Measurements from ENCODE around the gene DIPK1A.

DIPK1A gene

DNA sequence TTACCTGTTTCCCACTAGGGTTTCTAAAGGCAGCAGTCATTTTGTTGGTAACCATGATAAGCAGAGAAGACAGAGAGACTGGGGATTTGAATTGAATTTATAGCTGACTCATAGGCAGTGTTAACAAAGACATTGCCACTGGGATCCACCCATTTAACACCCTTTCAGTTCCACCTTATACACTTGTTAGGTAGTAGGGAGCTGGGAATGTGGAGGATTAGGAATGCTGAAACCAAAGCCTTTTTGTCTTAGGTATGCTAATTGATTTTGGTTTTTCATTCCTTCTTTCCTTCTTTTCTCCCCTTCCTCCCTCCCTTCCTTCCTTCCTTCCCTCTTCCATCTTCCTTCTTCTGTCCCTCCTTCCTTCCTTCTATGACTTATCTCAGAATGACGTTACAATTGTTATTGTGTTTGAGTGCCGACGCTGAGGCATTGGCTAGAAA is 168.9 kb downstream of the DIPK1A start:
- Histone ChIP-seq H3K36me3 (ENCODE audit: control insufficient read depth in 2 of 2, insufficient read depth in 1 of 2, low read length in 2 of 2) (no peaks in the 10 kb centered on the region), H3K27ac (ENCODE audit: extremely low read depth, low read depth, low read length) (no peak overlapping the region), H3K4me1 (ENCODE audit: control insufficient read depth, insufficient read depth, low read length) (peaks cover 5% of the 10 kb centered on the region), H3K4me3 (ENCODE audit: low read depth, low read length) (no peak overlapping the region), H3K9me3 (ENCODE audit: control insufficient read depth, insufficient read depth, low read depth, low read length) (no peaks in the 10 kb centered on the region)
- no peak for TF ChIP-seq ZNF621 (tag by site-specific recombination; IDR thresholded peaks at IDR 0.05)
- peak; percentile 69 for TF ChIP-seq MZF1 (tag by site-specific recombination; IDR thresholded peaks at IDR 0.05; ENCODE audit: borderline replicate concordance)
- peak; percentile 28; the same call in 1 of the 2 replicates for TF ChIP-seq SP7 (tag by site-specific recombination; IDR thresholded peaks at IDR 0.05)
- TF ChIP-seq ZNF366 (tag by site-specific recombination; conservative IDR thresholded peaks at IDR 0.05), result peak; percentile 94
- peak; percentile 79 for TF ChIP-seq IKZF3 (tag by site-specific recombination; IDR thresholded peaks at IDR 0.05)
- TF ChIP-seq KLF1 (tag by site-specific recombination; IDR thresholded peaks at IDR 0.05), result 0 out of 2 replicates have a peak, but pooled peaks have one; percentile 40
- TF ChIP-seq, protein P1, sequence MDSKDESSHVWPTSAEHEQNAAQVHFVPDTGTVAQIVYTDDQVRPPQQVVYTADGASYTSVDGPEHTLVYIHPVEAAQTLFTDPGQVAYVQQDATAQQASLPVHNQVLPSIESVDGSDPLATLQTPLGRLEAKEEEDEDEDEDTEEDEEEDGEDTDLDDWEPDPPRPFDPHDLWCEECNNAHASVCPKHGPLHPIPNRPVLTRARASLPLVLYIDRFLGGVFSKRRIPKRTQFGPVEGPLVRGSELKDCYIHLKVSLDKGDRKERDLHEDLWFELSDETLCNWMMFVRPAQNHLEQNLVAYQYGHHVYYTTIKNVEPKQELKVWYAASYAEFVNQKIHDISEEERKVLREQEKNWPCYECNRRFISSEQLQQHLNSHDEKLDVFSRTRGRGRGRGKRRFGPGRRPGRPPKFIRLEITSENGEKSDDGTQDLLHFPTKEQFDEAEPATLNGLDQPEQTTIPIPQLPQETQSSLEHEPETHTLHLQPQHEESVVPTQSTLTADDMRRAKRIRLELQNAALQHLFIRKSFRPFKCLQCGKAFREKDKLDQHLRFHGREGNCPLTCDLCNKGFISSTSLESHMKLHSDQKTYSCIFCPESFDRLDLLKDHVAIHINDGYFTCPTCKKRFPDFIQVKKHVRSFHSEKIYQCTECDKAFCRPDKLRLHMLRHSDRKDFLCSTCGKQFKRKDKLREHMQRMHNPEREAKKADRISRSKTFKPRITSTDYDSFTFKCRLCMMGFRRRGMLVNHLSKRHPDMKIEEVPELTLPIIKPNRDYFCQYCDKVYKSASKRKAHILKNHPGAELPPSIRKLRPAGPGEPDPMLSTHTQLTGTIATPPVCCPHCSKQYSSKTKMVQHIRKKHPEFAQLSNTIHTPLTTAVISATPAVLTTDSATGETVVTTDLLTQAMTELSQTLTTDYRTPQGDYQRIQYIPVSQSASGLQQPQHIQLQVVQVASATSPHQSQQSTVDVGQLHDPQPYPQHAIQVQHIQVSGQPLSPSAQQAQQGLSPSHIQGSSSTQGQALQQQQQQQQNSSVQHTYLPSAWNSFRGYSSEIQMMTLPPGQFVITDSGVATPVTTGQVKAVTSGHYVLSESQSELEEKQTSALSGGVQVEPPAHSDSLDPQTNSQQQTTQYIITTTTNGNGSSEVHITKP (tag by site-specific recombination; IDR thresholded peaks at IDR 0.05), result peak; percentile 92
- TF ChIP-seq, protein P2, sequence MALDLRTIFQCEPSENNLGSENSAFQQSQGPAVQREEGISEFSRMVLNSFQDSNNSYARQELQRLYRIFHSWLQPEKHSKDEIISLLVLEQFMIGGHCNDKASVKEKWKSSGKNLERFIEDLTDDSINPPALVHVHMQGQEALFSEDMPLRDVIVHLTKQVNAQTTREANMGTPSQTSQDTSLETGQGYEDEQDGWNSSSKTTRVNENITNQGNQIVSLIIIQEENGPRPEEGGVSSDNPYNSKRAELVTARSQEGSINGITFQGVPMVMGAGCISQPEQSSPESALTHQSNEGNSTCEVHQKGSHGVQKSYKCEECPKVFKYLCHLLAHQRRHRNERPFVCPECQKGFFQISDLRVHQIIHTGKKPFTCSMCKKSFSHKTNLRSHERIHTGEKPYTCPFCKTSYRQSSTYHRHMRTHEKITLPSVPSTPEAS (tag by site-specific recombination; IDR thresholded peaks at IDR 0.05), result no peak
- no peak for TF ChIP-seq HIC1 (tag by site-specific recombination; IDR thresholded peaks at IDR 0.05)
- TF ChIP-seq ZNF501 (tag by site-specific recombination; IDR thresholded peaks at IDR 0.05), result 0 out of 2 replicates have a peak, but pooled peaks have one; percentile 20
- TF ChIP-seq ZSCAN16 (tag by site-specific recombination; IDR thresholded peaks at IDR 0.05), result no peak
- TF ChIP-seq, protein P3, sequence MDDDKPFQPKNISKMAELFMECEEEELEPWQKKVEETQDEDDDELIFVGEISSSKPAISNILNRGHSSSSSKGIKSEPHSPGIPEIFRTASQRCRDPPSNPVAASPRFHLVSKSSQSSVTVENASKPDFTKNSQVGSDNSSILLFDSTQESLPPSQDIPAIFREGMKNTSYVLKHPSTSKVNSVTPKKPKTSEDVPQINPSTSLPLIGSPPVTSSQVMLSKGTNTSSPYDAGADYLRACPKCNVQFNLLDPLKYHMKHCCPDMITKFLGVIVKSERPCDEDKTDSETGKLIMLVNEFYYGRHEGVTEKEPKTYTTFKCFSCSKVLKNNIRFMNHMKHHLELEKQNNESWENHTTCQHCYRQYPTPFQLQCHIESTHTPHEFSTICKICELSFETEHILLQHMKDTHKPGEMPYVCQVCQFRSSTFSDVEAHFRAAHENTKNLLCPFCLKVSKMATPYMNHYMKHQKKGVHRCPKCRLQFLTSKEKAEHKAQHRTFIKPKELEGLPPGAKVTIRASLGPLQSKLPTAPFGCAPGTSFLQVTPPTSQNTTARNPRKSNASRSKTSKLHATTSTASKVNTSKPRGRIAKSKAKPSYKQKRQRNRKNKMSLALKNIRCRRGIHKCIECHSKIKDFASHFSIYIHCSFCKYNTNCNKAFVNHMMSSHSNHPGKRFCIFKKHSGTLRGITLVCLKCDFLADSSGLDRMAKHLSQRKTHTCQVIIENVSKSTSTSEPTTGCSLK (tag by site-specific recombination; IDR thresholded peaks at IDR 0.05), result no peak
- peak; percentile 51; the same call in 1 of the 2 replicates for TF ChIP-seq SCRT2 (tag by site-specific recombination; IDR thresholded peaks at IDR 0.05)
- CTCF ChIA-PET, result interaction anchor here (1.0 to 1.1 kb wide), 2 partner anchors 26 to 44 kb away, joined by 4 to 5 read pairs; no protein-coding TSS in a partner anchor
- POLR2A ChIA-PET, result interaction anchor here (1.6 kb wide), 1 partner anchor 40 kb away, joined by 7 read pairs; the partner anchor contains the start of gene RPL5

All from HEK293 (cell line).